Fibroblast of villous mesenchyme (primary cell): ENCODE data around the gene NUDT4. TPM values are rescaled to one million over a fixed set of nuclear protein-coding genes. Genes with fewer than 3 reads are reported as not detected.

ENCODE experiments used
- DNase-seq: peaks from one replicate; pipeline ENCODE4 v3.0.0-alpha.2; 2010; ENCODE audit warnings: low read depth
- H3K4me3 ChIP-seq: 2 replicates; pipeline ENCODE4 v1.5.1; 2011; ENCODE audit warnings: low read depth, mild to moderate bottlenecking, low read length
- CTCF ChIP-seq: IDR thresholded peaks from 2 replicates; pipeline ENCODE4 v1.5.1; 2012; ENCODE audit warnings: low read depth, mild to moderate bottlenecking, low read length; ENCODE audit not compliant: insufficient read depth
- total RNA-seq: library from RNA; depleted of rRNA; stranded (reverse); fragments of >200 nt; gene quantifications from 2 replicates; pipeline ENCODE4 v1.2.3, GENCODE V29; 2012

NUDT4 gene
- total RNA-seq, 1 donor, result 61.3 TPM

GRCh38 chr12:93339695-93340094 is 38.0 kb upstream of the NUDT4 start:
- no peak for DNase-seq
- no peak overlapping the region for H3K4me3 ChIP-seq
- TF ChIP-seq CTCF, result no peak

DNA sequence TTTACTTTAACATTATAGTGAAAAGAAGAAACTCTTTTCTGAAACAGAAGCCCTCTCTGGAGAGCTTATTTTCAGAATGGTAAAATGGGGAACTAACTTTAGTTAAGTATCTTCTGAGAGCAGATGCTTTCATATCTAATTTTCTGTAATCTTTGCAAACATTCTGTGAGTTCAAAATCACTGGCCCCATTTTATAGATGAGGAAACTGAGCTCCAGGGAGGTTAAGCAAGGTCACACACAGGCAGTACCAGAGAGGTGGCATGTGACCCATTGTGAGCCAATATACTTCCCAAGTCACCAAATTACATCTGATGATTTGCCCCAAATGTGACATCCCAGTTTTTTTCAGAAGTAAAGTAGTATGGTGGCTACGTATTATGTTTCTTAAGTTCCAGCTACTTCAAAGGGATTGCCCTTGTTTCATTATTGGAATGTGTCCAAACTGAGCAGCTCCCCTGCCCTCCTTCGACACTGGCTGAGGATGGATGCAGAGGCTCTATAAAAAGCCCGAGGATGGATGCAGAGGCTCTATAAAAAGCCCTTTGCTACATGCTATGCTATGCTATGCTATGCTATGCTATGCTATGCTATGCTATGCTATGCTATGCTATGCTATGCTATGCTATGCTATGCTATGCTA is 36.2 kb upstream of the NUDT4 start:
- no peak for TF ChIP-seq CTCF
- DNase-seq, result no peak
- H3K4me3 ChIP-seq, result no peak overlapping the region

DNA sequence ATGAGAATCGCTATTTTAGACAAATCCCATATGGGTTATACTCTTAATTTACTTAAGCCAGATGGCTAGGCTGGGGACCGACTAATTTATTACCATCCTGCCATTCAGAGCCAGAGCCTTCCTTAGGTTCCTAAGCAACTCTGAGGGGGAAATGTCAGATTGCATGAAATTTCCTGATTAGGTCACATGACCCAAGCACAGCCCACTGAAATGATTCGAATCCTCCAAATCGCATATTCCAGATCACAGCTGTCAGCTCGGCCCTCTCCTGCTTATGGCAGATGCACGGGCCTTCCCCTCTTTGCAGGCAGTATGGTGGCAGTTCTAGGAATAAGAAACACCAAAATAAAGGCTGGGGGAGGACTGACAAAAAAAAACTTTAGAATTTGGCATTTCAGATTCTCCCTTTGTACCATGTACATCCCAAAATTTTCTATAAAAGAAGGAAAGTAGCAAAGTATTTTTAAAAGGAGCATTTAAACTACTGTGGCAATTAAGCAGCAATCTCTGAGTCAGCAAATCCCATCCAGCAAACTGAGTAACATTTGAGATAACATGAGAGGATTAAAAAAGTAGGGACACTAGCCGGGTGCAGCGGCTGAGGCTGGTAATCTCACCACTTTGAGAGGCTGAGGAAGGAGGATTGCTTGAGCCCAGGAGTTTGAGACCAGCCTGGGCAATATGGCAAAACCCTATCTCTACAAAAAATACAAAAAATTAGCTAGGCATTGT is 30.5 kb upstream of the NUDT4 start:
- no peak for TF ChIP-seq CTCF
- no peak for DNase-seq
- H3K4me3 ChIP-seq, result no peak overlapping the region

GRCh38 chr12:93348575-93349435 is 28.9 kb upstream of the NUDT4 start:
- DNase-seq, result no peak
- TF ChIP-seq CTCF, result no peak
- no peak overlapping the region for H3K4me3 ChIP-seq

DNA sequence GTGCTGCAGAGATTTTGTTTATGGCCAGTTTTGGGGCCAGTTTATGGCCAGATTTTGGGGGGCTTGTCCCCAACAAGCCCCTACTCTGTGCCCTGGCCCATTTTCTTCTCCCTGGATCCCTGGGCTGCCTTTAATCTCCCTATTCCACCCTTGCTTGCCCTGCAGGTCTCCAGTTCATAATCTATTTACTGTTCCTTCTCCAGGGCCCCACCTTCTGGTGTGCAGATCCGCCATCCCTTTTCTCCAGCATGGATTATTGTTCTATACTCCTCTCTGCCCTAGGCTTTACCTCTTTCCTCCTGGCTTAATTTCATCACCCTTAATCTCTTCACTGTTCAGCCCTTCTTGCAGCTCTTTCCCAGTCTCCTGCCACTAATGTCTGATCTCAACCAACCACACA is 26.0 kb upstream of the NUDT4 start:
- no peak for TF ChIP-seq CTCF
- no peak for DNase-seq
- H3K4me3 ChIP-seq, result no peak overlapping the region

GRCh38 chr12:93352321-93352720 is 25.4 kb upstream of the NUDT4 start:
- H3K4me3 ChIP-seq, result no peak overlapping the region
- TF ChIP-seq CTCF, result no peak
- no peak for DNase-seq
